ENCODE measurements around the gene TNIP1. TPM values are rescaled to one million over a fixed set of nuclear protein-coding genes. Genes with fewer than 3 reads are reported as not detected.

Gene TNIP1
- total RNA-seq, 4 donors from 2014 or later = 91.4 to 136 (median 114) TPM

DNA sequence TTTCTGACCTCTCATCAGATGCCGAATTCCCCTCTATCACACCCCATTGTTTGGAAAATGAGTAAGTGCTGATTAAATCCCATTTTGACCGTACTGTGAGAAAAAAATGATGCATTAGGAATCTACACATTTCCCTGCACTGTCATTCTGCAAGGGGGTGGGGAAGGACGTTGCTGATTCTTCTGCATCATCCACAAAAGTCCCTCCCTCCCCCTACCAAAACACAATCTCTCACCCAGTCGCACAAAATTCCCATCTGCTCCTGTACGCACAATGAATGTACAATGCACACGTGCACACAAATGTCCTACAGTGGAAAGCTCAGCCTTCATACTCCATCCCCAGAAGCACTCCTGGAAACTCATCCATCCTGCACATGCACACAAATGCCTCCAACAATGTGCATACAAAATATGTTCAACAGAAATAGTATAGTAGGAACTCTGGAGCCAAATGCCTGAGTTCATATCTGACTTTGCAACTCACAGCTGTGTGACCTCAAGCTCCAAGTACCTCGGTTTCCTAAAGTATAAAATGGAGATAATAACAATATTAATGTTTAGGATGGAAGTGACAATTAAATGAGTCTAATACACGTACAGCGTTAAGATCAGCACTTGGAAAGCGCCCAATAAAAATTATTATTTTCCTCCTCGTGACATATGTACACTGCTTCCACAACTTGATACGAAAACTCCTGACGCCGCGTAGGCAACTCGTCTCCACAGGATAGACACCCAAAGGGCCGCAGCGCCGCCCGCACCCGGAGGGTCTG, 809 bp downstream of the TNIP1 start:
- Histone ChIP-seq H3K9me3 (no peaks in the 10 kb centered on the region), H3K4me3 (peak overlapping the region; percentile 82 to 94 (median 90)), H3K36me3 (peaks cover 0 to 7% (median 0%) of the 10 kb centered on the region in 4 donors), H3K4me1 (peaks cover 59 to 71% (median 66%) of the 10 kb centered on the region in 4 donors), H3K27me3 (no peaks in the 10 kb centered on the region), H3K27ac (replicated peaks in 1 of 4) (peak overlapping the region; percentile 96 to 99 (median 97))
- WGBS = 9% methylated on average over 12 of the region's 21 CpGs
- TF ChIP-seq, protein P1, sequence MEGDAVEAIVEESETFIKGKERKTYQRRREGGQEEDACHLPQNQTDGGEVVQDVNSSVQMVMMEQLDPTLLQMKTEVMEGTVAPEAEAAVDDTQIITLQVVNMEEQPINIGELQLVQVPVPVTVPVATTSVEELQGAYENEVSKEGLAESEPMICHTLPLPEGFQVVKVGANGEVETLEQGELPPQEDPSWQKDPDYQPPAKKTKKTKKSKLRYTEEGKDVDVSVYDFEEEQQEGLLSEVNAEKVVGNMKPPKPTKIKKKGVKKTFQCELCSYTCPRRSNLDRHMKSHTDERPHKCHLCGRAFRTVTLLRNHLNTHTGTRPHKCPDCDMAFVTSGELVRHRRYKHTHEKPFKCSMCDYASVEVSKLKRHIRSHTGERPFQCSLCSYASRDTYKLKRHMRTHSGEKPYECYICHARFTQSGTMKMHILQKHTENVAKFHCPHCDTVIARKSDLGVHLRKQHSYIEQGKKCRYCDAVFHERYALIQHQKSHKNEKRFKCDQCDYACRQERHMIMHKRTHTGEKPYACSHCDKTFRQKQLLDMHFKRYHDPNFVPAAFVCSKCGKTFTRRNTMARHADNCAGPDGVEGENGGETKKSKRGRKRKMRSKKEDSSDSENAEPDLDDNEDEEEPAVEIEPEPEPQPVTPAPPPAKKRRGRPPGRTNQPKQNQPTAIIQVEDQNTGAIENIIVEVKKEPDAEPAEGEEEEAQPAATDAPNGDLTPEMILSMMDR (IDR thresholded peaks at IDR 0.05) = no peak
- TF ChIP-seq POLR2AphosphoS5 (IDR thresholded peaks at IDR 0.05) (no peak), POLR2A (IDR thresholded peaks at IDR 0.05; ENCODE audit: low read depth) (no peak), EP300 (IDR thresholded peaks at IDR 0.05) (no peak)
- intact Hi-C loops (cut with DNase I) = no loop called here
- DNase-seq (ENCODE audit: extremely low spot score) = no peak

DNA sequence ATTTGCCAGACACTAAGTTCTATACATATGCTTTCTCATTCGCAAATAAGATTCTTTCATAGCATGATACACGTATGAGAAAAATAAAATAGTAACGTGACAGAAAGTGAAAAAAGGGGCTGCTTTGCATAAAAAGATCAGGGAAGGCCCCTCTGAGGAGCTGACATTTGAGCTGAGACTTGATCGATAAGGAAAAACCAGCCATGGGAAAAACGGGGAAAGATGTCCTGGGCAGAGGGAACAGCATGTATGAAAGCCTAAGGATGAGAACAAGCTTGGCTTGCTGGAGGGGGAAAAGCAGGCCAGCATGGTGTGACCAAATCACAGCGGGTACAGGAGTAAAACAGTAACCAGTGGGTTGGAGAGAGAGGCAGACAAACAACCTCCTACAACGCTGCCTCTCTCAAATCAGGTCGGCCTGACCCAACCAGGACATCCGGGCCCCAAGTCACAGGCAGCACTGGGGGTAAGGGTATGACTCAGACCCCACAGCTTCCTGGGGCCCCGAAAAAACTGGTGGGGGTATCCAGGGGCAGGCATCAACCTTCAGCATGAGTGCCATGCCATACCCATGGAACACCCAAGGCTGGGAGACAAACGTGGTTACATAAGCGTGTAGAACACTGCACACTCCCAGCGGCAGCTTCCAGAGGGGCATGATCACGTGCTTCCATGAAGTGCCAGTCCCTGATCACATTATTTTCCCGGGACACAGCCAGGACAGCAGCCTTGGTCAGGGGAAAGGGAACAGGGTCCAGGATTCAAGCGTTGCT, 2.2 kb downstream of the TNIP1 start:
- no peak for DNase-seq (ENCODE audit: extremely low spot score)
- Histone ChIP-seq H3K9me3 (no peaks in the 10 kb centered on the region), H3K4me1 (peaks cover 56 to 68% (median 62%) of the 10 kb centered on the region in 4 donors), H3K27ac (replicated peaks in 1 of 4) (no peak overlapping the region), H3K27me3 (no peaks in the 10 kb centered on the region), H3K4me3 (no peak overlapping the region), H3K36me3 (peaks cover 0 to 7% (median 0%) of the 10 kb centered on the region in 4 donors)
- 86% methylated on average over 14 of the region's 16 CpGs for WGBS
- intact Hi-C loops (cut with DNase I) = no loop called here
- TF ChIP-seq POLR2A (IDR thresholded peaks at IDR 0.05; ENCODE audit: low read depth) = no peak
- TF ChIP-seq, protein P1 (IDR thresholded peaks at IDR 0.05) = no peak
- no peak for TF ChIP-seq EP300 (IDR thresholded peaks at IDR 0.05)
- no peak for TF ChIP-seq POLR2AphosphoS5 (IDR thresholded peaks at IDR 0.05)

DNA sequence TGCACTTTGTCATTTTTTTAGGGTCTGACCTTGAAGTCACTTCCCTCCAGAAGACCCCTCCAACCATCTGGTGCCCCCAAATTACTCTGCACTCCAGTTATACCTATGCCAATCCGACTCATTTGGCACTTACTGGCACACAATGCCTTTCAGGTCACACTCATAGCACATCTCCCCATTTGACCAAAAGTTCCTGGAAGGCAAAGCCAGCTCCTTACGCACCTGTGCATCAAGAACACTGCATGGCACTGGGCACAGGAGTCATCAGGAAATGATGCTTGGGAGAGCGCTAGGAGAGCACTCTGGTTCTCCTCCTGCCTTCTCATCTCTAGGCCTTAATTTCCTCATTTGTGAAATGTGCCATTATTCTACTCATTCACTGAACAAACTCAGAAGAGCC, 2.9 kb downstream of the TNIP1 start:
- H3K36me3 ChIP-seq = peaks cover 0 to 7% (median 0%) of the 10 kb centered on the region in 4 donors
- H3K4me3 ChIP-seq = no peak overlapping the region
- no peak overlapping the region for H3K27ac ChIP-seq (replicated peaks in 1 of 4)
- H3K27me3 ChIP-seq = no peaks in the 10 kb centered on the region
- 90% methylated on average over 3 of the region's 3 CpGs for WGBS
- H3K9me3 ChIP-seq = no peaks in the 10 kb centered on the region
- H3K4me1 ChIP-seq = peaks cover 56 to 69% (median 61%) of the 10 kb centered on the region in 4 donors
- intact Hi-C loops (cut with DNase I) = no loop called here
- TF ChIP-seq, protein P1 (IDR thresholded peaks at IDR 0.05) = no peak
- TF ChIP-seq POLR2A (IDR thresholded peaks at IDR 0.05; ENCODE audit: low read depth) = no peak
- TF ChIP-seq POLR2AphosphoS5 (IDR thresholded peaks at IDR 0.05) = no peak
- no peak for TF ChIP-seq EP300 (IDR thresholded peaks at IDR 0.05)
- no peak for DNase-seq (ENCODE audit: extremely low spot score)

DNA sequence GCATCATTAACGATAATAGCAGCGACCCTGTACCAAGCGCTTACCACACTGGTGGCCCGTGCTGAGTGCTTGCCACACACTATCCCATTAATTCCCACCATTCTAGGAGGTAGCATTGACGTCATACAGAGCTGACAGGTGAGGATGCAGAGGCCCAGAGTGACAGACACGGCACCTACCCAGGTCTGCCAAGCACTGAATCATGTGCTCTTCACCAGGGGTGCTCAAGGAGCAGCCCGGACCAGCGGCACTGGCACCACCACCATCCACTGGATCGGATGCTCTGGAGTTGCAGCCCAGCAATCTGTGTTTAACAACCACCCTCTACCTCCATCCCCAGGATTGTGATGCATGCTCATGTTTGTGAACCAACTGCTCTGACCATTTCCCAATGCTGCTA, 3.4 kb downstream of the TNIP1 start:
- H3K27ac ChIP-seq (replicated peaks in 1 of 4) = no peak overlapping the region
- TF ChIP-seq, protein P1 (IDR thresholded peaks at IDR 0.05) = no peak
- TF ChIP-seq EP300 (IDR thresholded peaks at IDR 0.05) (no peak), POLR2AphosphoS5 (IDR thresholded peaks at IDR 0.05) (no peak), POLR2A (IDR thresholded peaks at IDR 0.05; ENCODE audit: low read depth) (no peak)
- intact Hi-C loops (cut with DNase I) = no loop called here
- no peaks in the 10 kb centered on the region for H3K9me3 ChIP-seq
- peaks cover 56 to 69% (median 62%) of the 10 kb centered on the region in 4 donors for H3K4me1 ChIP-seq
- 88% methylated on average over 9 of the region's 9 CpGs for WGBS
- no peak for DNase-seq (ENCODE audit: extremely low spot score)
- peaks cover 0 to 7% (median 0%) of the 10 kb centered on the region in 4 donors for H3K36me3 ChIP-seq
- no peak overlapping the region for H3K4me3 ChIP-seq
- H3K27me3 ChIP-seq = no peaks in the 10 kb centered on the region

Data from esophagus muscularis mucosa (tissue), 4 donors.